RWPE2 (cell line): ENCODE measurements around the gene SMIM21.

Source experiments
- ATAC-seq: fragments of 200-7000 bp; cut with Tn5 transposase; 3 replicates; pipeline ENCODE4 v1.9.1; 2021; ENCODE audit warnings: low read depth
- DNase-seq: peaks from one replicate; pipeline ENCODE4 v3.0.0-alpha.2; 2020; ENCODE audit warnings: low spot score
- H3K27ac ChIP-seq: fragments of 450-650 bp; 2 replicates; pipeline ENCODE4 v1.5.1; 2017; ENCODE audit warnings: mild to moderate bottlenecking; ENCODE audit not compliant: poor library complexity, severe bottlenecking
- H3K27me3 ChIP-seq: fragments of 250-450 bp; sonication (Bioruptor Pico); 2 replicates; pipeline ENCODE4 v1.5.1; 2021; ENCODE audit warnings: mild to moderate bottlenecking, moderate library complexity; ENCODE audit not compliant: insufficient read depth, poor library complexity, severe bottlenecking
- H3K36me3 ChIP-seq: fragments of 250-450 bp; sonication (Bioruptor Pico); 2 replicates; pipeline ENCODE4 v1.5.1; 2020; ENCODE audit warnings: low read depth, mild to moderate bottlenecking, moderate library complexity
- H3K4me1 ChIP-seq: fragments of 250-450 bp; sonication (Bioruptor Pico); 2 replicates; pipeline ENCODE4 v1.5.1; 2021; ENCODE audit warnings: mild to moderate bottlenecking, moderate library complexity; ENCODE audit not compliant: insufficient read depth, poor library complexity, severe bottlenecking
- H3K4me3 ChIP-seq: fragments of 250-450 bp; sonication (Bioruptor Pico); 2 replicates; pipeline ENCODE4 v1.5.1; 2021; ENCODE audit warnings: mild to moderate bottlenecking, moderate library complexity; ENCODE audit not compliant: severe bottlenecking
- H3K9me3 ChIP-seq: fragments of 250-450 bp; sonication (Bioruptor Pico); 2 replicates; pipeline ENCODE4 v1.5.1; 2021; ENCODE audit warnings: mild to moderate bottlenecking, moderate library complexity; ENCODE audit not compliant: severe bottlenecking
- TF ChIP-seq, protein P1 (sequence below): fragments of 450-650 bp; IDR thresholded peaks from one replicate; pipeline ENCODE4 v1.5.1; 2017; ENCODE audit warnings: mild to moderate bottlenecking, moderate library complexity; ENCODE audit not compliant: poor library complexity, severe bottlenecking

Gene SMIM21

DNA sequence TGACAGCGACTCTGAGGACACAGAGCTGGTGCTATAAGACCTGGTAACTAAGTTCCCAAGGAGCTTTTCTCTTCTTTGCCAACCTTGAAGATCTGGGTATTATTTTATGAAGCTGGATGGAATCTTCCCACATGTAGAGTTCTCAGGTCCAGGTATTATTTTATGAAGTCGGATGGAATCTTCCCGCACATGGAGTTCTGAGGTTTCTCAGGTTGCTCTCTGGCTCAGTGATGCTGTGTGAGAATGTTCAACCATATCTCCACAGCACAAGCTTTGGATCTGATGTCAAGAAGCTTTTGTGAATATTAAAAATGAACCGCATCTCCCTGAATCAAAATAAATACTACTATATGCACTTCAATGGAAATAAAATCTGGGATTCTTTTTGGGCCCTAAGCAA lies at the start of gene SMIM21:
Gene SMIM21 (minus strand): TSS at position 101 of the 400 bp plus-strand sequence. CDS start 140 bp downstream, outside the sequence.
- no peak within 1 kb of the TSS for H3K4me3 ChIP-seq
- no peaks in the 10 kb centered on the region for H3K27me3 ChIP-seq
- H3K4me1 ChIP-seq, result no peaks in the 10 kb centered on the region
- ATAC-seq (no peak), DNase-seq (no peak)
- H3K27ac ChIP-seq, result no peak within 1 kb of the TSS
- H3K9me3 ChIP-seq, result no peaks in the 10 kb centered on the region
- TF ChIP-seq, protein P1, sequence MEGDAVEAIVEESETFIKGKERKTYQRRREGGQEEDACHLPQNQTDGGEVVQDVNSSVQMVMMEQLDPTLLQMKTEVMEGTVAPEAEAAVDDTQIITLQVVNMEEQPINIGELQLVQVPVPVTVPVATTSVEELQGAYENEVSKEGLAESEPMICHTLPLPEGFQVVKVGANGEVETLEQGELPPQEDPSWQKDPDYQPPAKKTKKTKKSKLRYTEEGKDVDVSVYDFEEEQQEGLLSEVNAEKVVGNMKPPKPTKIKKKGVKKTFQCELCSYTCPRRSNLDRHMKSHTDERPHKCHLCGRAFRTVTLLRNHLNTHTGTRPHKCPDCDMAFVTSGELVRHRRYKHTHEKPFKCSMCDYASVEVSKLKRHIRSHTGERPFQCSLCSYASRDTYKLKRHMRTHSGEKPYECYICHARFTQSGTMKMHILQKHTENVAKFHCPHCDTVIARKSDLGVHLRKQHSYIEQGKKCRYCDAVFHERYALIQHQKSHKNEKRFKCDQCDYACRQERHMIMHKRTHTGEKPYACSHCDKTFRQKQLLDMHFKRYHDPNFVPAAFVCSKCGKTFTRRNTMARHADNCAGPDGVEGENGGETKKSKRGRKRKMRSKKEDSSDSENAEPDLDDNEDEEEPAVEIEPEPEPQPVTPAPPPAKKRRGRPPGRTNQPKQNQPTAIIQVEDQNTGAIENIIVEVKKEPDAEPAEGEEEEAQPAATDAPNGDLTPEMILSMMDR, result no peak
- H3K36me3 ChIP-seq, result no peaks in the 10 kb centered on the region

DNA sequence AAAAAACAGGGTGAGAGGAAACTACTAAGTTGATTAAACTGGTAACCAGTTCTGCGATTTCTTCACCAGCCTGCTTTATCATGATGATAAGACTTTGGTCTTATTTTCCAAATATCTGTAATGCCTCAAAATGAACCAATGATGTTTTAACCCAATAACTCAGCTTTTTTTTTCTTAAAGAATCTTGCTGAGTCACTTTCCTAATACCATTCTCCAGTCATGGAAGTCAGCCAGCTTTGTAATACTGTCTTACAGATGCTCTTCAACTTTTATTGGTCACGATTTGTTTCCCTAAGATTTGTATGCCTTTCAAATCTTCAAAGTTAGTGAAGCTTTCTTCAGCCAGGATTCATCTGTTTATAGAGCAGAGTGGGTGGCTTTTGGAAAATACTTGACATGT lies 47.7 kb upstream of the SMIM21 start:
- TF ChIP-seq, protein P1, result no peak
- no peak for ATAC-seq
- no peak overlapping the region for H3K27ac ChIP-seq

DNA sequence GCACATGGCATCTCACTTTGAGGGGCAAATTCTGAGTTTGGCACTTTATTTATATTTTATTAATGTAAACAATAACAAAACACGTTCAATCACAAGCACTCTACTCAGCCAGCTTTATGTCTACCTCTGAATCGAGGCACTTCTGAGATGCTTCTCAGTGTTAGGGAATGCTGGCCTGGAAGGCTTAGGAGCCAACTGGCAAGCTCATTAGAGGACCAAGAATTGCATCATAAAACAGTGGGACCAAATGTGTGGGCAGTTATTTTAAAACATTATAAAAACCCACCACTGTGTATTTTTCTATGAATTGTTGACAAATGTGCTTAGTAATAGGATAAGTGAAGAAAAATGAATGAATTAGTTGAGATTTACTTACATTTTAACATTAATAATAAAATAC lies 46.8 kb upstream of the SMIM21 start:
- Histone ChIP-seq H3K9me3 (no peaks in the 10 kb centered on the region), H3K36me3 (no peaks in the 10 kb centered on the region), H3K4me3 (no peak overlapping the region), H3K27ac (no peak overlapping the region), H3K4me1 (no peaks in the 10 kb centered on the region), H3K27me3 (no peaks in the 10 kb centered on the region)
- DNase-seq (no peak), ATAC-seq (no peak)
- TF ChIP-seq, protein P1, result no peak

More for the DNA sequence above, 47.7 kb upstream of the SMIM21 start:
- DNase-seq, result no peak
- no peaks in the 10 kb centered on the region for H3K4me1 ChIP-seq
- no peaks in the 10 kb centered on the region for H3K27me3 ChIP-seq
- no peaks in the 10 kb centered on the region for H3K9me3 ChIP-seq
- H3K36me3 ChIP-seq, result no peaks in the 10 kb centered on the region
- H3K4me3 ChIP-seq, result no peak overlapping the region

DNA sequence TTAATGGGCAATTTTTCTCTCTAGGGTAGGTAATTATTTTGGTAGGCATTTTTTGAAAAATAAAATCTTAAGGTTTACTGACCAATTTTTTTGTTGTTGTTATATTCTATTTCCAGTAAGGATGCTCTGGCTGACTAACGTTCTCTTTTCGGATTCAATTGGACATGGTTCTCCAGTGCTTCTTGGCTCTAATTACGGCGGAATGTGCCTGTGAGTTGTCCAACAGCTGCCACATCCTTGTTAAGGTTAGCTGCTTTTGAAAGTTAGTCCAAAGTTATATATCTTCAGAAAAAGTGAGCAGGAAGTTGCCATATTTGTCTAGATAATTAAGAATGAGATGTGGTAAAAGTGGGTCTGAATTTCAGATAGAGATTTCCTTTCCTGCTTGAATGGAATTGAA lies 45.8 kb upstream of the SMIM21 start:
- Histone ChIP-seq H3K4me3 (no peak overlapping the region), H3K36me3 (no peaks in the 10 kb centered on the region), H3K9me3 (no peaks in the 10 kb centered on the region), H3K4me1 (no peaks in the 10 kb centered on the region), H3K27me3 (no peaks in the 10 kb centered on the region), H3K27ac (no peak overlapping the region)
- TF ChIP-seq, protein P1, result no peak
- ATAC-seq, result no peak
- no peak for DNase-seq

DNA sequence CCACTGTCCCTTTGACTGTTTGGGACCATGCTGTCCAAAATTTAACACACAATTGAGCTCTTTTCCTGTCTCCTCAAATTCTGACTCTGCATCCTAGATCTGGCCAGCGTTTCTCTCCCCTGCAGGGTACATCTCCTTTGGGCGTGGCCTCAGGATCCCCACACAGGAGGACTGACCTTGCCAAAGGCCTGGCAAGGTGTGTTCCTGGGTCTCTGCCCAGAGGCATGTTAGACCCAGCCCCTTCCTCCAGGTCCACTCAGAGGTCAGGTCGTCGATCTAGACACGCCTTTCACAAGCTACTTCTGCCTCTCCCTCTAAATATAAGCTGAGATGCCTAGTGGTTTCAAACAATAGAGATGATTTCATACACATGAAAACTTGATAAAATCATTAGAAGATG lies 45.4 kb upstream of the SMIM21 start:
- Histone ChIP-seq H3K27ac (no peak overlapping the region), H3K36me3 (no peaks in the 10 kb centered on the region), H3K4me1 (no peaks in the 10 kb centered on the region), H3K27me3 (no peaks in the 10 kb centered on the region), H3K9me3 (no peaks in the 10 kb centered on the region), H3K4me3 (no peak overlapping the region)
- no peak for ATAC-seq
- no peak for DNase-seq
- TF ChIP-seq, protein P1, result no peak
